Peyer's patch (tissue), 4 donors: Measurements from ENCODE around the gene OSBPL6. TPM values are rescaled to one million over a fixed set of nuclear protein-coding genes. Genes with fewer than 3 reads are reported as not detected.

Experiments used
- DNase-seq, 3 donors: peaks; one replicate each; pipeline ENCODE4 v3.0.0-alpha.2; 2017 to 2019
- H3K27ac ChIP-seq, 4 donors: fragments of 200-600 bp; sonication (generic); one replicate each; pipeline ENCODE4 v1.5.1; 2016 to 2019
- H3K27me3 ChIP-seq, 2 donors: fragments of 200-600 bp; sonication (generic); one replicate each; pipeline ENCODE4 v1.5.1; 2019
- H3K36me3 ChIP-seq, 3 donors: fragments of 200-600 bp; sonication (generic); one replicate each; pipeline ENCODE4 v1.5.1; 2016 to 2019
- H3K4me1 ChIP-seq, 4 donors: fragments of 200-600 bp; sonication (generic); one replicate each; pipeline ENCODE4 v1.5.1; 2016 to 2019
- H3K4me3 ChIP-seq, 4 donors: fragments of 200-600 bp; sonication (generic); 1 replicate in 3 of 4; 2 replicates in 1 of 4; pipeline ENCODE4 v1.5.1; 2016 to 2019; ENCODE audit warnings: mild to moderate bottlenecking in 1 of 4
- H3K9me3 ChIP-seq, 4 donors: fragments of 200-600 bp; sonication (generic); one replicate each; pipeline ENCODE4 v1.5.1; 2016 to 2019; ENCODE audit warnings: mild to moderate bottlenecking in 1 of 4
- POLR2A ChIP-seq, 2 donors: fragments of 450-650 bp; IDR thresholded peaks; one replicate each; pipeline ENCODE4 v1.5.1; 2017; ENCODE audit warnings: antibody characterized with exemption in 2 of 2, mild to moderate bottlenecking in 2 of 2, moderate library complexity in 2 of 2
- total RNA-seq, 4 donors: library from RNA; depleted of rRNA; stranded (reverse); fragments of >200 nt; gene quantifications; one replicate each; pipeline ENCODE4 v1.1.0, GENCODE V29; 2016
- TF ChIP-seq, protein P1 (sequence below), 6 experiments: fragments of 450-650 bp in 4 of 6; fragments of 200-600 bp in 2 of 6; sonication (generic) in 1 of 6; IDR thresholded peaks; one replicate each; pipeline ENCODE4 v1.5.1; 2017 to 2019; ENCODE audit warnings: antibody characterized with exemption in 6 of 6, mild to moderate bottlenecking in 3 of 6, moderate library complexity in 1 of 6

The OSBPL6 gene
- total RNA-seq, 4 donors from 2014 or later = 3.4 to 14.9 (median 4.9) TPM

DNA sequence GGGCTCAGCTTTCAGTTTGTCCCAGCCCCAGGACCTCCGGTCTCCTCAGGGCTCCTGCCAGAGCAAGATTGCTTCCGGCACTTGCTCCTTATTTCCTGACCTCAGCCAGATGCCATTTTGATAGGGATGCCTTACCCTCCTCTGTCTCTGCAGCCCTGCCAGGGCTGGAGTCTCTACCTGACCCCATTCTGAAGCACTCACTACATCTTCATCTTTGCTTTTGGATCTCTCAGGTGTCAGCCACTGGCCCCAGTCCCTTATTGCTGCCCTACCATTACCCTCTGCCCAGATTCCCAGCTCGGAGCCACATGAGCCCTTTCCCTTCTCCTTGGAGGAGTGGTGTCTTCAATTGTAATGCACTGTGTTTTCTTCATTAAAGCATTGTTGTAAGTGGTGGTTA lies 17.1 kb downstream of the OSBPL6 start:
- Histone ChIP-seq H3K27me3 (no peaks in the 10 kb centered on the region), H3K4me1 (no peaks in the 10 kb centered on the region), H3K36me3 (no peaks in the 10 kb centered on the region), H3K9me3 (no peaks in the 10 kb centered on the region), H3K27ac (no peak overlapping the region), H3K4me3 (no peak overlapping the region)
- DNase-seq = no peak
- TF ChIP-seq POLR2A (IDR thresholded peaks at IDR 0.05) = no peak
- TF ChIP-seq, protein P1, sequence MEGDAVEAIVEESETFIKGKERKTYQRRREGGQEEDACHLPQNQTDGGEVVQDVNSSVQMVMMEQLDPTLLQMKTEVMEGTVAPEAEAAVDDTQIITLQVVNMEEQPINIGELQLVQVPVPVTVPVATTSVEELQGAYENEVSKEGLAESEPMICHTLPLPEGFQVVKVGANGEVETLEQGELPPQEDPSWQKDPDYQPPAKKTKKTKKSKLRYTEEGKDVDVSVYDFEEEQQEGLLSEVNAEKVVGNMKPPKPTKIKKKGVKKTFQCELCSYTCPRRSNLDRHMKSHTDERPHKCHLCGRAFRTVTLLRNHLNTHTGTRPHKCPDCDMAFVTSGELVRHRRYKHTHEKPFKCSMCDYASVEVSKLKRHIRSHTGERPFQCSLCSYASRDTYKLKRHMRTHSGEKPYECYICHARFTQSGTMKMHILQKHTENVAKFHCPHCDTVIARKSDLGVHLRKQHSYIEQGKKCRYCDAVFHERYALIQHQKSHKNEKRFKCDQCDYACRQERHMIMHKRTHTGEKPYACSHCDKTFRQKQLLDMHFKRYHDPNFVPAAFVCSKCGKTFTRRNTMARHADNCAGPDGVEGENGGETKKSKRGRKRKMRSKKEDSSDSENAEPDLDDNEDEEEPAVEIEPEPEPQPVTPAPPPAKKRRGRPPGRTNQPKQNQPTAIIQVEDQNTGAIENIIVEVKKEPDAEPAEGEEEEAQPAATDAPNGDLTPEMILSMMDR (IDR thresholded peaks at IDR 0.05) = no peak

DNA sequence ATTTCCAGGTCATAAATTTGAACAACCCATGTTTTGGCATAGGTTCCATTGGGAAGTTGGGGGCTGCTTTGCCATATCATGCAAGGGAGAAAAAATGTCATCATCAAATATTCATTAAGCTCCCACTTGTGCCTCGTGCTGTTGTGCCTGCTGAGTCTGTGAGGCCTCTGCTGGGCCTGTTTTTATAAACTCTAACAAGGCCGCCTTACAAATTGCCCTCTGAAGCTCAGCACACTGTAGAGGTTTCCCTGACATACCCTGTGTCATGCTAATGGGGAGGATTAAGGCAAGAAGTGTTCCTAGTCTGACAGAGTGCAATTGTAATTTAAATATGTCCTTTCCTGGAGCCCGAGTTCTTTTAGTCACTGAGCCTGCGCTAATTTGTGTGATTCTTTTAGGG lies 17.6 kb downstream of the OSBPL6 start:
- no peak for TF ChIP-seq POLR2A (IDR thresholded peaks at IDR 0.05)
- TF ChIP-seq, protein P1 (IDR thresholded peaks at IDR 0.05) = no peak
- H3K9me3 ChIP-seq = no peaks in the 10 kb centered on the region
- H3K27ac ChIP-seq = no peak overlapping the region
- no peak overlapping the region for H3K4me3 ChIP-seq
- no peak for DNase-seq
- H3K4me1 ChIP-seq = no peaks in the 10 kb centered on the region
- H3K27me3 ChIP-seq = no peaks in the 10 kb centered on the region
- no peaks in the 10 kb centered on the region for H3K36me3 ChIP-seq

DNA sequence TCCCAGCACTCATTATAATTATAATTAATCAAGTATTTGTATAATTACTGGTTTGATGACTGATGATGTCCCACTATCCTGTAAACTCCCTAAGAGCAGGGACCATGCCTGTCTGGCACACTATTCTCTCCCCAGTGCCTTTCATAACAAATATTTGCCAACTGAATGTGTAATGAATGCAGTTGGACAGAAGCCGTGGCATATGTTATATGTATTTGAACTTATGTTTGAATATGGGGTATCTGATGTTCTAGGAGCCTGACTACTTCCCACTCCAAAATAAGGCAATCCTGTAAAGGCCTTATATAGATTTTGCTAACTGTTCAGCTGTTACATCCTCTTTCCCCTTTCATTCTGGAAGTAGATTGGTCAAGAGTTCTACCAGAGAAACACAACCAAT lies 19.7 kb downstream of the OSBPL6 start:
- Histone ChIP-seq H3K4me3 (no peak overlapping the region), H3K9me3 (no peaks in the 10 kb centered on the region), H3K27me3 (no peaks in the 10 kb centered on the region), H3K4me1 (no peaks in the 10 kb centered on the region), H3K36me3 (no peaks in the 10 kb centered on the region), H3K27ac (no peak overlapping the region)
- no peak for DNase-seq
- TF ChIP-seq POLR2A (IDR thresholded peaks at IDR 0.05) = no peak
- TF ChIP-seq, protein P1 (IDR thresholded peaks at IDR 0.05) = no peak

DNA sequence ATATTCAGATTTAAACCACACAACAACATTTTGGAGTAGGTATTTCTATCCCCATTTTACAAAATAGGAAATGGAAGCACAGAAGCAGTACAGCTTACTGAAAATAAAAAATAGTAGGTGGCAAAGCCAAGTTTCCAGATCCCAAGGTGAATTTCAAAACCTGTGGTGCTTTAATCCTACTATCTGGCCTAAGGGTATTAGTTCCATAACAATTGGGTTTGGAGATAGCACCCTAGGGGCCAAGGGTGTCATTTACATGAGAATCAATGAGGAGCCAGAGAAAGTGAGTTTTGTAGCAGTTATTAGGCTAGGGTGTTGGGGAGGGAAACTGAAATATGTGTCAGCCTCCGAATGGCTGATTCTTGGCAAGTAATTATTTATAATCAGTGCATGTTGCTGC lies 24.9 kb downstream of the OSBPL6 start:
- Histone ChIP-seq H3K27ac (no peak overlapping the region), H3K4me3 (no peak overlapping the region), H3K27me3 (no peaks in the 10 kb centered on the region), H3K36me3 (no peaks in the 10 kb centered on the region), H3K9me3 (no peaks in the 10 kb centered on the region), H3K4me1 (no peaks in the 10 kb centered on the region)
- DNase-seq = no peak
- TF ChIP-seq, protein P1 (IDR thresholded peaks at IDR 0.05) = no peak
- no peak for TF ChIP-seq POLR2A (IDR thresholded peaks at IDR 0.05)

DNA sequence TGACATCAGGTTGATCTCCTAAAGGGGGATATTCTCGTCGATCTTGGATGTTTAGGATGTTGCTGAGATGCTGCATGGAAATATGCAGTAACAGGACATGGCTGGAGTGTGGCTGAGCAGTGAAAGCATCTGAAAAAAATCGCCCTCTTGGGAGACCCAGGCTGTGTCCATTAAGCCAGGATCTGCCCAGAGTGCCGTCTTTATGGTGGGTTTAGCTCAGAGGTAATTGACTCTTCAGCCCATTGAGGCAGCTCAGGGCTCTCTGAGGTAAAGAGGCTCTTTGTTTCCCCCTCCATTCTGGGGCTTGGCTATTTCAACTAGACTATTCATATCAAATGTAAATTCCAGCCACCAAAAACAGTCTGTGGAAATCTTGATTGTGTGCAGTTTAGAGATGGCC lies 26.5 kb downstream of the OSBPL6 start:
- TF ChIP-seq, protein P1 (IDR thresholded peaks at IDR 0.05) = no peak
- no peak for TF ChIP-seq POLR2A (IDR thresholded peaks at IDR 0.05)
- no peaks in the 10 kb centered on the region for H3K4me1 ChIP-seq
- H3K36me3 ChIP-seq = no peaks in the 10 kb centered on the region
- H3K27me3 ChIP-seq = no peaks in the 10 kb centered on the region
- no peak for DNase-seq
- no peaks in the 10 kb centered on the region for H3K9me3 ChIP-seq
- no peak overlapping the region for H3K27ac ChIP-seq
- H3K4me3 ChIP-seq = no peak overlapping the region

DNA sequence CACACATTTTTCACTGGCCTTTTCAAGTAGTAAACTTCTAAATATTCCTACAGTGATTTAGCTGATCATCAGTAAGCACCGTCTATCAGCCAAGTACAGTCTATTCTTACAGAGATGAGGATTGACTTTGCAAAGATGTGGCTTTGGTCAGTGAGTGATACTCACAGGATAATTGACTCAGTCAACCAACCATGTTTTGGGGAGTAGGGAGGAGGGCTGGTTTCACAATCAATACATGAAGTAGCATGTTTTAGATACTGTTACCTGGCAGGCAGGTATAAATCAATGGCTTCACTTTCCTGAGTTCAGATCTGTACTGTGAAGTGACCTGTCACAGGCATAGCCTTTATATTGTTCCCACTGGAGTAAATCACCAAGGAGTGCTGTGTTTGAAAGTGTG lies 27.2 kb downstream of the OSBPL6 start:
- TF ChIP-seq POLR2A (IDR thresholded peaks at IDR 0.05) = no peak
- TF ChIP-seq, protein P1 (IDR thresholded peaks at IDR 0.05) = no peak
- Histone ChIP-seq H3K4me1 (no peaks in the 10 kb centered on the region), H3K4me3 (no peak overlapping the region), H3K9me3 (no peaks in the 10 kb centered on the region), H3K36me3 (no peaks in the 10 kb centered on the region), H3K27me3 (no peaks in the 10 kb centered on the region), H3K27ac (no peak overlapping the region)
- DNase-seq = no peak
